ENCODE data around the gene KCTD20. TPM values are rescaled to one million over a fixed set of nuclear protein-coding genes. Genes with fewer than 3 reads are reported as not detected.
A peak's percentile ranks its signal among the peaks of the same experiment; 100 is the strongest.

Gene KCTD20
- total and polyA plus RNA-seq, 9 of the 15 experiments (the other 6 are each of a cell fraction or from before 2014, with no cell fraction given), result 28.9 to 160 (median 70.6) TPM

- TF ChIP-seq PHF8 (IDR thresholded peaks at IDR 0.05; ENCODE audit: borderline replicate concordance, low read length) (peak; percentile 96), NKRF (IDR thresholded peaks at IDR 0.05; ENCODE audit: borderline replicate concordance) (peak; percentile 70; the same call in 1 of the 2 replicates), SOX6 (IDR thresholded peaks at IDR 0.05) (peak; percentile 72), NFATC3 (IDR thresholded peaks at IDR 0.05) (no peak), SFPQ (IDR thresholded peaks at IDR 0.05; ENCODE audit: low read depth, low read length) (no peak), SMAD1 (IDR thresholded peaks at IDR 0.05; ENCODE audit: low read depth, low read length, partially characterized antibody) (peak; percentile 93), ZNF644 (tag; IDR thresholded peaks at IDR 0.05; ENCODE audit: low read depth) (peak; percentile 94), TSHZ1 (CRISPR knock-in tag; IDR thresholded peaks at IDR 0.05) (no peak), CCAR2 (IDR thresholded peaks at IDR 0.05; ENCODE audit: low read depth, low read length) (no peak), ZNF253 (CRISPR knock-in tag; conservative IDR thresholded peaks at IDR 0.05) (no peak), GATAD2A (IDR thresholded peaks at IDR 0.05) (no peak), BRD4 (IDR thresholded peaks at IDR 0.05) (peak; percentile 96; the same call in 1 of the 2 replicates)
These were observed at the start of gene KCTD20, which contains the start of gene PXT1 (continued) for GRCh38 chr6:36442671-36443470.
